Astrocyte (in vitro differentiated cells and primary cell): ENCODE data around the gene UBE2U. TPM values are rescaled to one million over a fixed set of nuclear protein-coding genes. Genes with fewer than 3 reads are reported as not detected.

Experiments used
- DNase-seq: peaks from one replicate; pipeline ENCODE4 v3.0.0-alpha.2; 2010; ENCODE audit warnings: low read depth
- FAIRE-seq: peaks from 2 replicates; lab custom pipeline; 2011; peaks lifted over from hg19 to GRCh38; lab: Jason Lieb, UNC
- H2AFZ ChIP-seq: 2 replicates; pipeline ENCODE4 v1.6.0; 2012; ENCODE audit warnings: low read depth, low read length, inconsistent platforms
- H3K27ac ChIP-seq: 2 replicates; pipeline ENCODE4 v1.5.1; 2011; ENCODE audit warnings: low read depth, low read length, inconsistent platforms
- H3K27me3 ChIP-seq: 2 replicates; pipeline ENCODE4 v1.6.0; 2011; ENCODE audit warnings: low read length, inconsistent platforms; ENCODE audit not compliant: insufficient read depth
- H3K36me3 ChIP-seq: 2 replicates; pipeline ENCODE4 v1.5.1; 2011; ENCODE audit warnings: low read length, inconsistent platforms; ENCODE audit not compliant: insufficient read depth
- H3K4me1 ChIP-seq: 2 replicates; pipeline ENCODE4 v1.5.1; 2011; ENCODE audit warnings: low read length, inconsistent platforms; ENCODE audit not compliant: insufficient read depth
- H3K4me2 ChIP-seq: 2 replicates; pipeline ENCODE4 v1.6.0; 2012; ENCODE audit warnings: low read length, inconsistent platforms
- H3K4me3 ChIP-seq: 2 replicates; pipeline ENCODE4 v1.5.1; 2011; ENCODE audit warnings: low read depth, mild to moderate bottlenecking, low read length, inconsistent platforms; ENCODE audit not compliant: insufficient read depth
- H3K79me2 ChIP-seq: 2 replicates; pipeline ENCODE4 v1.6.0; 2012; ENCODE audit warnings: mild to moderate bottlenecking, low read length, inconsistent platforms; ENCODE audit not compliant: insufficient read depth
- H3K9ac ChIP-seq: 2 replicates; pipeline ENCODE4 v1.6.0; 2012; ENCODE audit warnings: mild to moderate bottlenecking, low read length, inconsistent platforms
- H3K9me3 ChIP-seq: 2 replicates; pipeline ENCODE4 v1.5.1; 2012; ENCODE audit warnings: low read depth, mild to moderate bottlenecking, low read length, inconsistent platforms; ENCODE audit not compliant: insufficient read depth
- H4K20me1 ChIP-seq: 2 replicates; pipeline ENCODE4 v1.6.0; 2012; ENCODE audit warnings: low read length, inconsistent platforms; ENCODE audit not compliant: insufficient read depth
- H3K27ac Mint-ChIP-seq: one replicate; pipeline ENCODE4 v1.8.0; 2021; ENCODE audit warnings: mild to moderate bottlenecking, mixed read lengths; ENCODE audit not compliant: unreplicated experiment
- H3K27me3 Mint-ChIP-seq: one replicate; pipeline ENCODE4 v1.8.0; 2021; ENCODE audit warnings: low read depth, mixed read lengths; ENCODE audit not compliant: unreplicated experiment
- H3K36me3 Mint-ChIP-seq: one replicate; pipeline ENCODE4 v1.8.0; 2021; ENCODE audit warnings: low read depth, mixed read lengths; ENCODE audit not compliant: unreplicated experiment
- H3K4me1 Mint-ChIP-seq: one replicate; pipeline ENCODE4 v1.8.0; 2021; ENCODE audit warnings: low read depth, mixed read lengths; ENCODE audit not compliant: unreplicated experiment
- H3K4me3 Mint-ChIP-seq: one replicate; pipeline ENCODE4 v1.8.0; 2021; ENCODE audit warnings: mild to moderate bottlenecking, moderate library complexity, mixed read lengths; ENCODE audit not compliant: unreplicated experiment
- H3K9me3 Mint-ChIP-seq: one replicate; pipeline ENCODE4 v1.8.0; 2021; ENCODE audit warnings: mild to moderate bottlenecking, mixed read lengths; ENCODE audit not compliant: unreplicated experiment
- EZH2 ChIP-seq: IDR thresholded peaks from 2 replicates; pipeline ENCODE4 v1.6.1; 2012; ENCODE audit warnings: mild to moderate bottlenecking, low read length, inconsistent platforms; ENCODE audit not compliant: insufficient read depth
- total RNA-seq: library from RNA; stranded (reverse); gene quantifications from 2 replicates; pipeline ENCODE4 v1.2.1, GENCODE V29; 2021
- TF ChIP-seq, protein P1 (sequence below): IDR thresholded peaks from 2 replicates; pipeline ENCODE4 v1.5.1; 2011; ENCODE audit warnings: low read depth, mild to moderate bottlenecking, inconsistent platforms, low read length, moderate library complexity; ENCODE audit not compliant: insufficient read depth

Gene UBE2U
- total RNA-seq, 1 donor from 2014 or later: not detected

GRCh38 chr1:64199154-64199553 is 4.3 kb upstream of the UBE2U start:
- FAIRE-seq (peak; percentile 56), DNase-seq (no peak)
- Histone ChIP-seq H3K4me3 (no peak overlapping the region), H3K9me3 (peaks cover 3% of the 10 kb centered on the region), H2AFZ (no peak overlapping the region), H3K27ac (no peak overlapping the region), H3K27me3 (no peaks in the 10 kb centered on the region), H3K4me1 (no peaks in the 10 kb centered on the region), H3K9ac (no peak overlapping the region), H3K4me2 (no peak overlapping the region), H3K36me3 (no peaks in the 10 kb centered on the region), H4K20me1 (no peaks in the 10 kb centered on the region), H3K79me2 (no peaks in the 10 kb centered on the region)
- Mint-ChIP-seq H3K4me3 (no peak overlapping the region), H3K4me1 (peaks cover 13% of the 10 kb centered on the region), H3K27ac (no peak overlapping the region), H3K27me3 (no peaks in the 10 kb centered on the region), H3K9me3 (peaks cover 3% of the 10 kb centered on the region), H3K36me3 (peaks cover 2% of the 10 kb centered on the region)
- TF ChIP-seq, protein P1, sequence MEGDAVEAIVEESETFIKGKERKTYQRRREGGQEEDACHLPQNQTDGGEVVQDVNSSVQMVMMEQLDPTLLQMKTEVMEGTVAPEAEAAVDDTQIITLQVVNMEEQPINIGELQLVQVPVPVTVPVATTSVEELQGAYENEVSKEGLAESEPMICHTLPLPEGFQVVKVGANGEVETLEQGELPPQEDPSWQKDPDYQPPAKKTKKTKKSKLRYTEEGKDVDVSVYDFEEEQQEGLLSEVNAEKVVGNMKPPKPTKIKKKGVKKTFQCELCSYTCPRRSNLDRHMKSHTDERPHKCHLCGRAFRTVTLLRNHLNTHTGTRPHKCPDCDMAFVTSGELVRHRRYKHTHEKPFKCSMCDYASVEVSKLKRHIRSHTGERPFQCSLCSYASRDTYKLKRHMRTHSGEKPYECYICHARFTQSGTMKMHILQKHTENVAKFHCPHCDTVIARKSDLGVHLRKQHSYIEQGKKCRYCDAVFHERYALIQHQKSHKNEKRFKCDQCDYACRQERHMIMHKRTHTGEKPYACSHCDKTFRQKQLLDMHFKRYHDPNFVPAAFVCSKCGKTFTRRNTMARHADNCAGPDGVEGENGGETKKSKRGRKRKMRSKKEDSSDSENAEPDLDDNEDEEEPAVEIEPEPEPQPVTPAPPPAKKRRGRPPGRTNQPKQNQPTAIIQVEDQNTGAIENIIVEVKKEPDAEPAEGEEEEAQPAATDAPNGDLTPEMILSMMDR: no peak
- no peak for TF ChIP-seq EZH2

DNA sequence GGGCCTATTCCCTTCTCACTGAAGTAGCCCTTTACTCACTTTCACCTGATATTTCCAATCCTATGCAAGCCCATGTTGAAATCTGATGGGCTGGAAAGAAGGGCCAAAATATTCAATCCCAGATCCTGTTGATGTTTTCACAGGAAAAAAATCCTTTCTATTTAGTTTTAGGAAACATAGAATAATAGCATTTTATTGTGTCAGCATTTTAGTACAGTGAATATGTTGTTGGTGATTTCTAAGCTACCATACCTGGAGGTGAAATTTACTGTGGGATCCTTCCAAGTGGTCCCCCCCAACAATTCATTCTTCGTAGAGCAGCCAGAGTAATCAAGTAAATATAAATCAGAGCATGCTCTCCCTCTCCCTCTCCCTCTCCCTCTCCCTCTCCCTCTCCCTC is 3.4 kb upstream of the UBE2U start:
- Histone ChIP-seq H3K4me1 (no peaks in the 10 kb centered on the region), H3K36me3 (no peaks in the 10 kb centered on the region), H4K20me1 (no peaks in the 10 kb centered on the region), H3K79me2 (no peaks in the 10 kb centered on the region), H3K27me3 (no peaks in the 10 kb centered on the region), H3K4me2 (no peak overlapping the region), H2AFZ (no peak overlapping the region), H3K4me3 (no peak overlapping the region), H3K9ac (no peak overlapping the region), H3K27ac (no peak overlapping the region), H3K9me3 (peaks cover 3% of the 10 kb centered on the region)
- Mint-ChIP-seq H3K9me3 (peaks cover 3% of the 10 kb centered on the region), H3K4me3 (no peak overlapping the region), H3K27me3 (no peaks in the 10 kb centered on the region), H3K4me1 (peaks cover 5% of the 10 kb centered on the region), H3K36me3 (peaks cover 2% of the 10 kb centered on the region), H3K27ac (no peak overlapping the region)
- DNase-seq: no peak
- TF ChIP-seq, protein P1: no peak
- no peak for TF ChIP-seq EZH2
- no peak for FAIRE-seq

DNA sequence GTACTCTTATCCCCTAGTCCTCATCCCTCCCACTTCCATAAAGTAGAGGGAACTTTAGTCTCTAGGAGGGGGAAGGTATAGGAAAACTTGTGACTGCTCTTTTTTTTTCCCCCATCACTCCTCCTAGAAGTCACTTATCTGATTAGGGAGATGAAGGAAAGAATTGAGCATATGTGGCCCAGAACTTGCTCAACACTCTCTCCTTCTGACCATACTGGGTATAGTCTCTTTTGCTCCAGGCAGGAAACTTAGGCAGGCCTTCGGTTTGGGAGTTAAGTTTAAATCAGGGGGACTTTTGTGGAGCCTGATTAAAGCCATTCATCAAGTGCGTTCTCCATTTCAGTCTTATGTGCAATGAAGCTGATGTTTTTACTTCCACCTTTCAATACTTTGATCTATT is 5.8 kb downstream of the UBE2U start:
- peaks cover 7% of the 10 kb centered on the region for H3K4me1 Mint-ChIP-seq
- no peak overlapping the region for H3K4me3 Mint-ChIP-seq
- Histone ChIP-seq H2AFZ (no peak overlapping the region), H3K4me3 (no peak overlapping the region), H3K9ac (no peak overlapping the region), H3K27me3 (no peaks in the 10 kb centered on the region), H3K4me1 (peaks cover 9% of the 10 kb centered on the region), H3K4me2 (no peak overlapping the region), H3K36me3 (no peaks in the 10 kb centered on the region), H3K9me3 (no peaks in the 10 kb centered on the region), H3K27ac (no peak overlapping the region), H4K20me1 (no peaks in the 10 kb centered on the region), H3K79me2 (no peaks in the 10 kb centered on the region)
- no peaks in the 10 kb centered on the region for H3K27me3 Mint-ChIP-seq
- TF ChIP-seq, protein P1: no peak
- no peak for TF ChIP-seq EZH2
- no peaks in the 10 kb centered on the region for H3K36me3 Mint-ChIP-seq
- no peaks in the 10 kb centered on the region for H3K9me3 Mint-ChIP-seq
- FAIRE-seq (no peak), DNase-seq (no peak)
- H3K27ac Mint-ChIP-seq: no peak overlapping the region
